NCI-H1436 (cell line): ENCODE data around the gene STK38L.

Source experiments
- DNase-seq: peaks from one replicate; lab custom pipeline; 2025; lab: John Stamatoyannopoulos, UW

STK38L gene

GRCh38 chr12:27277846-27278260 is 33.8 kb downstream of the STK38L start:
- DNase-seq = no peak

- DNase-seq = no peak
Observed at GRCh38 chr12:27279826-27280225, 35.7 kb downstream of the STK38L start.

GRCh38 chr12:27280412-27280811 is 36.3 kb downstream of the STK38L start:
- no peak for DNase-seq

- DNase-seq = no peak
Observed at GRCh38 chr12:27282754-27283153, 38.7 kb downstream of the STK38L start.

- no peak for DNase-seq
Observed at GRCh38 chr12:27284021-27284420, 39.9 kb downstream of the STK38L start.

GRCh38 chr12:27284751-27285150 is 40.7 kb downstream of the STK38L start:
- no peak for DNase-seq

- DNase-seq = no peak
Observed at GRCh38 chr12:27285403-27285802, 41.3 kb downstream of the STK38L start.

GRCh38 chr12:27289414-27289813 is 45.3 kb downstream of the STK38L start:
- no peak for DNase-seq

GRCh38 chr12:27290501-27291168 is 46.5 kb downstream of the STK38L start:
- no peak for DNase-seq

- DNase-seq = no peak
Observed at GRCh38 chr12:27291862-27292261, 47.8 kb downstream of the STK38L start.

GRCh38 chr12:27292718-27293117 is 48.6 kb downstream of the STK38L start:
- no peak for DNase-seq

GRCh38 chr12:27293463-27293862 is 49.4 kb downstream of the STK38L start:
- no peak for DNase-seq

- no peak for DNase-seq
Observed at GRCh38 chr12:27296674-27297073, 52.6 kb downstream of the STK38L start.

- no peak for DNase-seq
Observed at GRCh38 chr12:27297566-27297965, 53.5 kb downstream of the STK38L start.

GRCh38 chr12:27299102-27299501 is 55.0 kb downstream of the STK38L start:
- DNase-seq = no peak

GRCh38 chr12:27300226-27300625 is 56.1 kb downstream of the STK38L start:
- DNase-seq = no peak

- DNase-seq = no peak
Observed at GRCh38 chr12:27303139-27304111, 59.3 kb downstream of the STK38L start.

GRCh38 chr12:27304856-27305255 is 60.8 kb downstream of the STK38L start:
- DNase-seq = no peak

GRCh38 chr12:27305673-27306456 is 61.8 kb downstream of the STK38L start:
- peak; percentile 10 for DNase-seq

GRCh38 chr12:27309293-27309994 is 65.4 kb downstream of the STK38L start:
- DNase-seq = no peak

GRCh38 chr12:27309995-27310315 is 65.9 kb downstream of the STK38L start:
- no peak for DNase-seq

- no peak for DNase-seq
Observed at GRCh38 chr12:27316947-27317346, 72.9 kb downstream of the STK38L start.
